Measurements from ENCODE around the gene BCAS3.
A peak's percentile ranks its signal among the peaks of the same experiment; 100 is the strongest.

BCAS3 gene

DNA sequence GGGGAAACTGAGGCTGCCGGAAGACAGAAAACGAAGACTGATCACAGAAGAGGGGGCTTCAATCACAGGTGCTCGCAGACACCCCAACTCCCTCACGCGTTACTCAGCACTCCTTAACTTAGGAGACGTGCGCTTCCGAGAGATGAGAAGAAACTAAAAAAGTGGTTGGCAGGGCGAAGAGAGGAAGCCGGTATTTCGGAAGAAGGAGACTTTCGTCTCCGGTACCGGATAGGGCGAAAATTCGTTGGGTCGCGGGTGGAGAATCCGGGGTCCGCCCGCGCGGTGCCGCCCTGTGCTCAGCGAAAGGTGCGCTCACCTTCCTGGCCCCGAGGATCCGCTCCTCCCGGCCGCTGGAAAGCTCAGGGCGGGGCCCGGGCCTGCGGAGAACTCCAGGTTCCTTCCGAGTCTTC lies 721.1 kb downstream of the BCAS3 start:
- no peak for DNase-seq (ENCODE audit: low spot score)

DNA sequence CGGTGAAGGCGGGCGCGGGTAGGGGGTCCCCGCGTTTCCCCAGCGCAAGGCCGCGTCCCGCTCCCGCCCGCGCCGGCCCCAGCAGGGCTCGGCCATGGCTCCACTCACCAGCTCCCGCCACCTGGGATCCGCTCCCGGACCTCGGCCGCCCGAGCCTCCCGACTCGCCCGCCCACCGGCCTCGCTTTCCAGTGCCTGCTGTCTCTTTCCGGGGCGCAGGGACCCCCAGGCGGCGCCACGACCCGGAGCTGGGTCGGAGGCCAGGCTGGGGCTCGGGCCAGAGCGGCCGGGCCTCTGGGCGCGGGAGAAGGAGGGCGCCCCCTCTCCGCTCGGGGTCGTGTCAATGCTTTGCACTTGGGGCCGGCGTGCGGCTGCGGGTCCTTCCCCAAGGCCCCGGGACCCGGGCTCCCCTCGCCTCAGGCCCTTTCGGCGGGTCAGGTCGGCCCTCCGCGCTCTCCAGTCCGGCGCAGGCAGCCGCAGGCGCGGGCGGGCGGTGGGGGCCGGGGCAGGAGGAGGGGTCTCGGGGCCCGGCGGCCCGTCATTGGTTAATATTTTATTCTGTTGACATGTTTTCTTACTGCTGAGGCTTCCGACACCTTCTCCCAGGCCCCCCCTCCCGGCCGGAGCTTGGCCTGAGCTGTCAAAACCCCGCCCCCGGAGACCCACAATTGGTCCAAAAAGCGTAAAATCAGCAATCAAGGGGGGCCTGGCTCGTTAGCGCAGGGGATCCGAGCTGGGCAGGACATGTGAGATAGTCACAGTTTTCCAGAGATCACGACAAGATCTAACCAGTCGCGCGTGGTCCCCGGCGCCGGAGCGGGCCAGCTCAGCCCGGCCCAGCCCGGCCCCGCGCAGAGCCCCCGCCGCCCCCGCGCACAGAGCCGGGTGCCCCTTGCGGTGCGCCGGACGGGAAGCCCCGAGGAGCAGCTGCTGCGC lies 721.7 kb downstream of the BCAS3 start, which contains the start of gene TBX2:
Gene TBX2, plus strand, starts transcription at position 713 of the 935 bp plus-strand sequence. CDS start 334 bp downstream, outside the sequence.
- DNase-seq (ENCODE audit: low spot score), result peak; percentile 77

DNA sequence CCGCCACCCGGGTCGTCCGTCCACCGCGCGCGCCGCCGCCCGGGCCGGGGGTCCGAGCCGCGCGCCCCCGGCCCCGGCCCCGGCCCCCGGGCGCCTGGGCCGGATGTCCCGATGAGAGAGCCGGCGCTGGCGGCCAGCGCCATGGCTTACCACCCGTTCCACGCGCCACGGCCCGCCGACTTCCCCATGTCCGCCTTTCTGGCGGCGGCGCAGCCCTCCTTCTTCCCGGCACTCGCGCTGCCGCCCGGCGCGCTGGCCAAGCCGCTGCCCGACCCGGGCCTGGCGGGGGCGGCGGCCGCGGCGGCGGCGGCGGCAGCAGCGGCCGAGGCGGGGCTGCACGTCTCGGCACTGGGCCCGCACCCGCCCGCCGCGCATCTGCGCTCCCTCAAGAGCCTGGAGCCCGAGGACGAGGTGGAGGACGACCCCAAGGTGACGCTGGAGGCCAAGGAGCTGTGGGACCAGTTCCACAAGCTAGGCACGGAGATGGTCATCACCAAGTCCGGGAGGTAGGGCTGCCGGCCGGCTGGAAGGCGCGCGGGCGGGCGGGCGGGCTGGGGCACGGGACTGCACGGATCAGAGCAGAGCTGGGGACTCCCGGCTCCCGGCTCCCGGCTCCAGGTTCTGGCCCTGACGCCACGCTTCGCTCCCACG lies 722.5 kb downstream of the BCAS3 start:
- peak; percentile 65 for DNase-seq (ENCODE audit: low spot score)

DNA sequence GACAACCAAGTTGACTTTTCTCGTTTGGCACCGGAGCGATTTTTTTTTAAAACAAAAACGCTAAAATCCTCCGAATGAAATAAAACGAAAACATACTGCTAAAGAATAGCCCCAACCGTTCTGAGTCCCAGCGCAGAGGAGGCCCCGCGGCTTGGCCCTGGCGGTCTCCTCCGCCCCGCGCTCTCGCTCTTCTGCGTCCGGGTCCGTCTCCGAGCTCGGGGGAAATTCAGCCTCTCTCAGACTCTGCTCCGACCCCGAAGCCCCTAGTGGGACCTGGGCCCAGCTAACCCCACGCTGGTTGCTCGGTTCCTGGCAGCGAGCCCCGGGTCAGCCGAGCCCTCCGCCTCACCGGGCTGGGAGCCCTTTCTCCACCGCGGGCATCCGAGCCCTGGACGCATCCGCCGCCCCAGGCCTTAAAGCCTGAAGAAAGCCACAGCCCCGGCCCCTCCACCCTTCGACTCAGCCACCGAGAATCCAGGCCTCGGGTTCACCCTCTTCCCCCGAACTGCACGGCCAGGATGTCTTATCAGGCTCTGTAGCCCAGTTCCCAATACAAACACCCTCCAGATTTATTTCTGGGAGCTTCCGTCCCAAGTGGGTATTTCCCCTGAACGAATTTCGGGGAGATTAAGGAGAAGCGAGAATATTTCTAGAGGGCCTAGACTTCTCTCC lies 723.2 kb downstream of the BCAS3 start:
- peak; percentile 44 for DNase-seq (ENCODE audit: low spot score)

DNA sequence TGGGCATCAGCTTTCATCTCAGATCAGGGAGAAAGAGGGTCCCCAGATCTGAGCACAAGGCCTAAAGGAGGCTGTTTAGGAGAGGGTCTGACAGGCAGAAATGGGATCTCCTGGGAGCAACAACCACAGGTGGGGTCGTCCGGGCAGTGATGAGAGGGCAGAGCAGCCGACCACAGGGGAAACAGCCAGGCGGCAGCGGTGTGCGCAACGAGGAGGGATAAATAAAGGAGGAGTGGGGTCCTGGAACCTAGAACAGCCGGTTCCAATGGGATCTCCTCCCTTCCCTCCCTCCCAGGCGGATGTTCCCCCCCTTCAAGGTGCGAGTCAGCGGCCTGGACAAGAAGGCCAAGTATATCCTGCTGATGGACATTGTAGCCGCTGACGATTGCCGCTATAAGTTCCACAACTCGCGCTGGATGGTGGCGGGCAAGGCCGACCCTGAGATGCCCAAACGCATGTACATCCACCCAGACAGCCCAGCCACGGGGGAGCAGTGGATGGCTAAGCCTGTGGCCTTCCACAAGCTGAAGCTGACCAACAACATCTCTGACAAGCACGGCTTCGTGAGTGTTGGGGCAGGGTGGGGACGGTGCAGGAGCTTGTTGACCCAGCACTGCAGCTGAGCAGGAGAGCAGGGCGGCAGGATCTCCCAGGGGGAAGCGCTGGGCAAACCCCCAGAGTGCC lies 723.9 kb downstream of the BCAS3 start:
- no peak for DNase-seq (ENCODE audit: low spot score)

DNA sequence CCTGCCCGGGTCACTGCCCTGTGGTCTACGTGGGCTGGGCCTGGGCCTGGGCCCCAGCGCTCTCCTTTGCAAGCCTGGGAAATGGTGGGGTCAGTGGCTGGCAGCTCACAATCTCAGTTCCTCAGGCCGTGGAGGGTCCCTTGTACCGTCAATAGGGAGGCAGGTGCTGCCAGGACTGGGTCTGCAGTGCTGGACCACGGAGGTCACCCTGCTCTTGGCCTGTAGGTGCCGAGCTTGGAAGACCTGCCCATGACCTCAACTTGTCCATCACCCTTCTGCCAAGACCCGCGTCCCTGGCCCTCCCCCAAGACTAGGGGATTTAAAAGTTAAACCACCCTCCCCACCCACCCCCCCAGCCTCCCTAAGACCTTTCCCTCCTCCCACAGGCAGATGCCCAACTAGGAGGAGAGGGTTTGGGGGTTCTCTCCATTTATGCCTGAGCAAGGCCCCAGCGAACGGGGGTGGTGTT lies 724.5 kb downstream of the BCAS3 start:
- DNase-seq (ENCODE audit: low spot score), result no peak

DNA sequence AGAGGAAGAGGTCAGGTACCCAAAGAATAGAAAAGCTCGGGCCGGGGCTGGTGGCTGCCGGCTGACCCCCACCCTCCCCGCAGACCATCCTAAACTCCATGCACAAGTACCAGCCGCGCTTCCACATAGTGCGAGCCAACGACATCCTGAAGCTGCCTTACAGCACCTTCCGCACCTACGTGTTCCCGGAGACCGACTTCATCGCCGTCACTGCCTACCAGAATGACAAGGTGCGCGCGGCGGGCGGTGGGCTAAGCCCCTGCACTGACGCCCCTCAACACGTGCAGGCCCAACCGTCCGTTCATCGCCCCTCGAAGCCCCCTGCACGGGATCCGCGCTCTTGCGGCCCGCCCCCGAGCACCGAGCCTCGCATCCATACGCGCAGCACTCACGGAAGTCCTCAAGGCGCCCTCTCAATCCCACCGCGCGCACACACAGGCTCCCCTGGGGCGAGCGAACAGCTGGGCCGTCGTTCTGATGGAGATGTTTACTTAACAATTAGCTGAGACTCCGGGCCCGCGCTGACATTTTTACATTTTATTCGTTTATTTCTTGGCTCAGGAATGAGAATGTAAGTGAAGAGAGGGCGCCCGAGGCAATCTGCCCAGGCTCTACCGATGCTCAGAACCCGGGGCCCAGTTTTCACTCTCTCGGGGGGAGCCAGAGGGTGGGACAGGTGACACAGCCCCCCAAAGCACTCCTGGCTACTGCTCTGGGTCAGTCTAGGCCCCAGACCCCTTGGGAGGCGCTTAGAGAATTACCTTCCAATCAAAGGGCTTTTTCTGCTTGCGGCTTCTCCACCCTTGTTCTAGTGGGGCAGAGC lies 725.5 kb downstream of the BCAS3 start:
- DNase-seq (ENCODE audit: low spot score), result no peak

DNA sequence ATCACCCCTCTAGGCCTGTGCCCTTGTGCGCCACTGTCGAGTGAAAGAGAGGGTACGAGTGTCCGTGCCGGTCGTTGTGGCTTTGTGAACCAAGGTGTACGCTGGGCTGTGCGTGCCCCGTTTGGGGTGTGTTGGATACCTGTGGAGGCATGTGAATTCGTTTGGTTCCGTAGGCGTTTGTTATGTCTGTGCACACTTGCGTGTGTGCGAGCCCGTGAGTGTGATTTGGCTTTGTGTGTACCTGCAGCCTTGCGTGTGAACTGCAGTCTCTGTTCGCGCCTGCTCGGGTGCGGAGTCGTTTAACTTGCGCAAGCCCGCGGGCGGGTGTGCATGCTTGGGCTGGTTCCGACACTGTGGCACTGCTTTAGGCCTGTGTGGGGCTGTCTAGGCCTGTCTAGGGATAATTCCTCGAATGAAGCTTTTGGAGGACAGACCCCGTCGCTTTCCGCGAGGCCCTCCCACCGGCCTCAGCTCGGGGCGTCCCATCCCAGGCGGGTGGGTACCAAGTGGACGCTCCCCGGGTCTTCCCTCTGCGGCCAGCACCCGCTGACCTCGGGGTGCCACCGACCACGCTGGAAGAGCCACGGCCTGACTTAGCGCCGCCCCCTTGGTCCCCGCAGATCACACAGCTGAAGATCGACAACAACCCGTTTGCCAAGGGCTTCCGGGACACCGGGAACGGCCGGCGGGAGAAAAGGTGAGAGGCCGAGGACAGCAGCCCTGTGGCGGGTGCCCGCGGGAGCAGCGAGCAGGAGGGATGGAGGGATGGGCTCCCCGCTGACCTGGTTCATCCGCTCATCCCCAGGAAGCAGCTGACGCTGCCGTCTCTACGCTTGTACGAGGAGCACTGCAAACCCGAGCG lies 726.4 kb downstream of the BCAS3 start:
- DNase-seq (ENCODE audit: low spot score), result no peak

DNA sequence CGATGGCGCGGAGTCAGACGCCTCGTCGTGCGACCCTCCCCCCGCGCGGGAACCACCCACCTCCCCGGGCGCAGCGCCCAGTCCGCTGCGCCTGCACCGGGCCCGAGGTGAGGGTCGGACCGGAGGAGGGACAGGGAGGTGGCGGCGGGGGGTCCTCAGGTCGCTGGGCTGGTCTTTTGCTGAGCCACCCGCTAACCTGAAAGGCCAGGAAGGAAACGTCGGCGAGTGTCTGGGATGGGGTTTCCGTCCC lies 726.9 kb downstream of the BCAS3 start:
- no peak for DNase-seq (ENCODE audit: low spot score)

DNA sequence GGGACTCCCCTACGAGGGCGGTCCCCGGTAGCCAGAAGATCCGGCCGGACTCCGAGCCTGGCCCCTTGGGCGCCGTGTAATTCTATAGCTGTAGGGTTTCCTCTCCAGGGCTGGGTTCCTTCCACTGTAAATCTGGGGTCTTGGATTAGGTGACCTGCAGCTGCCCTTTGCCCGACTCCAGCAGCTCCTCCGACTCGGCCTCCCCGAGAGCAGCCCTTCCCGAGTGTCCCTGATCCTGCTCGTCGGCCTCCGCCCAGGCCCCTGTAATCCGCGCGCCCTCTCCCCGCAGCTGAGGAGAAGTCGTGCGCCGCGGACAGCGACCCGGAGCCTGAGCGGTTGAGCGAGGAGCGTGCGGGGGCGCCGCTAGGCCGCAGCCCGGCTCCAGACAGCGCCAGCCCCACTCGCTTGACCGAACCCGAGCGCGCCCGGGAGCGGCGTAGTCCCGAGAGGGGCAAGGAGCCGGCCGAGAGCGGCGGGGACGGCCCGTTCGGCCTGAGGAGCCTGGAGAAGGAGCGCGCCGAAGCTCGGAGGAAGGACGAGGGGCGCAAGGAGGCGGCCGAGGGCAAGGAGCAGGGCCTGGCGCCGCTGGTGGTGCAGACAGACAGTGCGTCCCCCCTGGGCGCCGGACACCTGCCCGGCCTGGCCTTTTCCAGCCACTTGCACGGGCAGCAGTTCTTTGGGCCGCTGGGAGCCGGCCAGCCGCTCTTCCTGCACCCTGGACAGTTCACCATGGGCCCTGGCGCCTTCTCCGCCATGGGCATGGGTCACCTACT lies 727.4 kb downstream of the BCAS3 start:
- DNase-seq (ENCODE audit: low spot score), result no peak

DNA sequence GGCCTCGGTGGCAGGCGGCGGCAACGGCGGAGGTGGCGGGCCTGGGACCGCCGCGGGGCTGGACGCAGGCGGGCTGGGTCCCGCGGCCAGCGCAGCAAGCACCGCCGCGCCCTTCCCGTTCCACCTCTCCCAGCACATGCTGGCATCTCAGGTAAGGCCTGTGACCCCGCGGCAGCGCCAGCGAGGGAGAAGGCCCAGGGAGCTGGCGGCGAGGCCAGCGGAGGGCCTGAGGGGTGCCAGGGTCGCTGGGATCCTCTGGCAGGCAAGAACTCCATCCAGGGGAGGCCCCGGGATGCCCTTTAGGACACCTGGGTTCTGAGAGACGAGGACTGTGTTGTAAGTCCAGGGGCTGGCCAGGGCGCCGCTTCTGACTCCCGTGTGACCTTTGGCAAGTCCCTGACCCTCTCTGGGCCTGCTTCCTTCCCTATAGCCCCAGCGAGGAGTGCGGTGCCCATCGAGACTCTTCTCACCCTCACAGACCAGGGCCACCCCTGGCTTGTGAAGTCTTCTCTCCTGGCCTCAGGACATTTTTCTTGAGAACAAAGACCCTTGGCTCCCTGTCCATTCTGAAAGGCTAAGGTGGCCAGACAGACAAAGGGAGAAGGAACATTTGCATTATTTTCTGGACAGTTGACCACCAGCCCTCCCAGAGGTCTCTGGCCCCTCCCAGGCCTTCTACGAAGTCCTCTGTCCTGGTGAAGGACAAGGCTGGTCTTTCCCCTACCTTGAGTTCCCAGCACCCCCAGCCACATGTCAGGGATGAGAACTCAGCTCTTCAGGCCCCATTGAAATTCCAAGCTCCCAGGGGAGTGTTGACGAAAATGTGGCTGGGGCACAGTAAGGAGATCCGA lies 728.3 kb downstream of the BCAS3 start:
- DNase-seq (ENCODE audit: low spot score), result no peak

DNA sequence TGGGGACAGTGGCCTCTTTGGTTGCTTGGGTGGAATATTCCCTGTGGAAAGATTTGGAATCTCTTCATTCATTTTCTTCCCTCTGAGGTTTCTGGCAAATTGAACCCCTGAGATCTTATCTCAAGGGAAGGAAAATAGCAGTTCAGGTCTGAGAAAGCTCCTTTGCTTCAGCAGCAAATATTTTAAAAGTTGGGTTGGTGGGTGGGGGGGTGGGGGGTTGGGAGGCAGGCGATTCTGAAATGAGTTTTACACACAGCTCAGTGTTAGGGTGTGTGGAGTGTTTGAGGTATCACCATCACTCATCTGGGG lies 728.8 kb downstream of the BCAS3 start:
- DNase-seq (ENCODE audit: low spot score), result no peak

DNA sequence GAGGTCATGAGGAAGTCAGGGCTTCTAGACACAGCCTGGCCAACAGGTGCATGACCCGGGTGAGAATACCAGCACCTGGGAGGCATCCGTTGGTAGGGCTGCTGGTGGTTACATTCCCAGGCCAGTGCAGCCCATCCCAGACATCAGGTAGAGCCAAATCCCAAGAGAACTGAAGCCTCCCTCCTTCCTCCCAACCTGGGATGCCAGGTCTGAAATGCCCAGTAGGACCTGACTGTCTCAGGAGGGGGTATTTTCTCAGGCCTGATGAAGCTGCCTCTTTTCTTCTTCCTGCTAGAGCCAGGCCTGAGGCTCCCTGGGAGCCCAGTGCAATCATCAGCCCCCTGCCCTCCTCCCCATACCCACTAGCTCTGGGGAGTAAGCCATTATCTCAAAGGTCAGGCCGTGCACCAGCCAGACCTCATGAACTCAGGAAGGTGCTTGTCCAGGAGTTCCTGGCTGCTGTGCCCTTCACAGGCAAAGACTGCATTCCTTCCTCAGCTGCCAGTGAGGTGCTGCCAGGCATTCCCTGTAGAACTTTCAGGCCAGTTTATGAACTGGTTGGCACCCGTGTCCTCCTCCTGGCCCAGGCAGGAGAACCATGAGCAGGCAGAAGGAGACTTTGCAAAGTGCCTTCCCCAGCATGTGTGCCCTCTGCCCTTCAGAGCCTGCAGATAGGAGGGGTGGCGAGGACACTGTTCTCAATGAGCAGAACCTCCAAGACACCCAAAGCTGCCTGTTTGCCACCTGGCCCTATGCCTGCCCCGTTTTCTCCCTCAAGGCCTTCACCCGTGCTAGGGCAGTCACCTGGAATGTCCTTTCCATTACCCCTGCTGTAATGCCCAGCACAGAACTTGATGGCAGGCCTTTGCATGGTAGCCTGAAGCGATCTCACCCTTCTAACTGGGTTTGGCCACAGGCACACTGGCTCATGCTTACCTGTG lies 729.6 kb downstream of the BCAS3 start:
- no peak for DNase-seq (ENCODE audit: low spot score)

DNA sequence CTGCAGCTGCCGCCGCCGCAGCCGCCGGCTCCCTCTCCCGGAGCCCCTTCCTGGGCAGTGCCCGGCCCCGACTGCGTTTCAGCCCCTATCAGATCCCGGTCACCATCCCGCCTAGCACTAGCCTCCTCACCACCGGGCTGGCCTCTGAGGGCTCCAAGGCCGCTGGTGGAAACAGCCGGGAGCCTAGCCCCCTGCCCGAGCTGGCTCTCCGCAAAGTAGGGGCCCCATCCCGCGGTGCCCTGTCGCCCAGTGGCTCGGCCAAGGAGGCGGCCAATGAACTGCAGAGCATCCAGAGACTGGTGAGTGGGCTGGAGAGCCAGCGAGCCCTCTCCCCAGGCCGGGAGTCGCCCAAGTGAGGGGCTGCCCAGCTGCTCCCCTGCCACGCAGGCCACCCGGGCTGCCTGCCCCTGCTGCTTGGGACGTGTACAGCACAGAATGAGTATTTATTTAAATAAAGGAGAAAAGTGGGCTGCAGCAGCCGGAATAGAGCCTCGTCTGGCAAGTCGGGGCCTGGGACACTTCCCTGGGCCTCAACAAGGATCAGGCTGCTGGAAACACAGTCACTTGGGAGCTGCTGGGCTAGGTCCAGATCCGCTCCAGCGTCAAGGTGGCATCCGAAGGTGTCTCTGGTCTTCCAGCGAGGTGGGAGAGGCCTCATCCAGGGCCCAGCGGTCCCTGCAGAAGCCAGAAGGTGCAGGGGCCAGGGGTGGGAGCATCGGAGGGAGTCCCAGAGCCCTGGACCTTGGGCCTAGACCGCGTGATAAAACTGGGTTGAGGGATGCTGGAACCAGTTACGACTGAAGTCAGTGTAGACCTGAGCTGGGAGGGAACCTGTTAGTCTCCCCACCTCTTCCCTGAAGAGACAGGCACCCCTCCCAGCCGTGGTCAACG lies 730.7 kb downstream of the BCAS3 start:
- no peak for DNase-seq (ENCODE audit: low spot score)

DNA sequence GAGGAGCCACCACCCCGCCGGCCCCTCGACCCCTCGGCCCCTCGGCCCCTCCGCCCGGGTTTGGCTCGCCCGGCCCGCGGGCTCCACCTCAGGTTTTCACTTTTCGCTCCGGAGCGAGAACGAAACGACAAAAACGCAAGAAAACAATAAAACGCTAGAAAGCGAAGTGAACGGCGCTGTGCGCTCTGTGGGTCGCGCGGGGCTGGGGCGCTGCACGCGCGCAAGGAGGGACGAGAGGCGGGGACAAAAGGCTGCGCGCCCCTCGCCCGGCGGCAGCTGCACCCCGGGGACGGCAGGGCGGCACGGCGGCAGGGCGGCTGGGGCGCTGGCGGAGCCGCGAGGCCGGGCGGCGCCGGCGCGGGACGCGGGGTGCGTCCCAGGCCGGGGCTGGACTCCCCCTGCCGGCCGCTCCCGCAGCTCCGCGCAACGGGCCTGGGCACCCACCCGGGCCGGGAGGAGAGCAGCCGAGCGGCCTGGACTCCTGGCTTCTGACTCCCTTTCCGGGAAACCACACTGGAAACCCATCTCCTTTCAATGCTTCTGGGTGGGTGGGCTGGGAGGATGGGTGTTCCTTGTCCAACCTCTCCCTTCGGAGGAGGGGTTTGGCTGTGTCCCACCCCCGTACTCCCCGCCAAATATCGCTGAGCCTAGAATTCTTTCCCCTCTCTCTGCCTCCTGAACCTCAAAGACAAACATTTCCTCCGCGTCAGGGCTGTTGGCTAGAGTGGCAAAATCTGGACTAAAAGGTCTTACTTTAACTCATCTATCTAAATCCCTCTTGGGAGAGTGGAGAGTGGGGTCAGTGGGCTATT lies 731.9 kb downstream of the BCAS3 start:
- peak; percentile 86 for DNase-seq (ENCODE audit: low spot score)

All from AG08395 (cell line).